Measurements from ENCODE around the gene LCE6A.

The LCE6A gene

GRCh38 chr1:152878042-152878441, 35.4 kb downstream of the LCE6A start, which contains the start of gene SMCP:
Gene SMCP (plus strand): TSS chr1:152878322. CDS start chr1:152884423, 6,101 bp downstream.
- DNase-seq: no peak

GRCh38 chr1:152879559-152880198, 37.0 kb downstream of the LCE6A start:
- DNase-seq: no peak

GRCh38 chr1:152880316-152880715, 37.7 kb downstream of the LCE6A start:
- no peak for DNase-seq

- no peak for DNase-seq
Measured at GRCh38 chr1:152880907-152881306, 38.3 kb downstream of the LCE6A start.

GRCh38 chr1:152884085-152884484, 41.4 kb downstream of the LCE6A start:
- no peak for DNase-seq

- no peak for DNase-seq
Measured at GRCh38 chr1:152884506-152884905, 41.9 kb downstream of the LCE6A start.

GRCh38 chr1:152884966-152885624, 42.4 kb downstream of the LCE6A start:
- DNase-seq: no peak

- no peak for DNase-seq
Measured at GRCh38 chr1:152886085-152886484, 43.4 kb downstream of the LCE6A start.

GRCh38 chr1:152886758-152887409, 44.2 kb downstream of the LCE6A start:
- no peak for DNase-seq

GRCh38 chr1:152888126-152888525, 45.5 kb downstream of the LCE6A start:
- no peak for DNase-seq
